GM19035 (cell line): ENCODE measurements around the gene POLE3.
A peak's percentile ranks its signal among the peaks of the same experiment; 100 is the strongest.
"Not testable (repeated sequence)": the region's sequence is repeated elsewhere in the genome, so short reads cannot be mapped to it uniquely, and the experiment has no call there.

Experiments
- ATAC-seq: cut with Tn5 transposase; IDR thresholded peaks from one replicate; pipeline ENCODE4 v1.9.1; 2021; ENCODE audit not compliant: unreplicated experiment

Gene POLE3, protein sequence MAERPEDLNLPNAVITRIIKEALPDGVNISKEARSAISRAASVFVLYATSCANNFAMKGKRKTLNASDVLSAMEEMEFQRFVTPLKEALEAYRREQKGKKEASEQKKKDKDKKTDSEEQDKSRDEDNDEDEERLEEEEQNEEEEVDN

GRCh38 chr9:113410207-113410864 is at the start of gene POLE3, which contains the start of gene C9orf43:
Gene POLE3, minus strand, starts transcription at chr9:113410675. Its CDS starts 382 bp downstream, at chr9:113410293.
Gene C9orf43, plus strand, starts transcription at chr9:113410747. Its CDS starts 2,747 bp downstream, at chr9:113413494.
- peak; percentile 94 for ATAC-seq

- ATAC-seq: no peak
Measured at GRCh38 chr9:113456235-113456634, 45.8 kb upstream of the POLE3 start.

DNA sequence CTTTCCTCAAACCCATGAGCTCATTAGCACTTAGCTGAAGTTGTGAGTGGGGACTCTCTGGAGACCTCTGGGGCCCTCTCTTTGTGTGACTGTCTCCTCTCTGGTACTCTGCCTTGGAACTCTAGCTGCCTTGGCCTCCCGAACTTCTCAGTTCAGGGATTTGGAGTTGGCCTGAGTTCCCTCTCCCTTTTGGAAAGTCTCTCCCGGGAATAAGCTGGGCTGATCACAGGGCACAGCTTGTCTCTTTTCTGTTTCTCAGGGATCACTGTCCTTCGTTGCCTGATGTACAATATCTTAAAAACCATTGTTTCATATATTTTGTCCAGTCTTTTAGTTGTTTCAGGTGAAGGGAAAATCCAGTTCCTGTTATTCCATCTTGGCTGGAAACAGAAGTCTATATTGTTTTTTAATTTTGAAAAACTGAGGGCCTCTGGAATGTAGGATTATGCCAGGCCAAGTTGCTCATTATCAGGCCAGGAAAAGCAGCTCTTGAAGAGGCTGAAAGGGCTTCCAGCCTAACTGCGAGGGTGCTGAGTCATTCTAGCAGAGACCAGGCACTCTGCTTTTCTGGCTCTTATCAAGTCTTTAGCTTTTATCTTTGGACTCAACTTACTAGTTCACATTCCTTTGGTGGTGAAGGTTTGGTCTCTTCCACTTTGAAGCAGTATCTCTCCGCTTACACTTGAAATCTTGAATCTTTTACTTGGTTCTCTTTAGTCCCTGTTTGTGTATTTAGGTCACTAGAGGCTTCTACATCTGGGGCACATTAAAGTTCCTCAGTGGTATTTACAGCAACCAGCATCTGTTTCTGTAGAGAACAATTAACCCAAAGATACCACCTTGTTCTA is 44.7 kb upstream of the POLE3 start:
- ATAC-seq: no peak

DNA sequence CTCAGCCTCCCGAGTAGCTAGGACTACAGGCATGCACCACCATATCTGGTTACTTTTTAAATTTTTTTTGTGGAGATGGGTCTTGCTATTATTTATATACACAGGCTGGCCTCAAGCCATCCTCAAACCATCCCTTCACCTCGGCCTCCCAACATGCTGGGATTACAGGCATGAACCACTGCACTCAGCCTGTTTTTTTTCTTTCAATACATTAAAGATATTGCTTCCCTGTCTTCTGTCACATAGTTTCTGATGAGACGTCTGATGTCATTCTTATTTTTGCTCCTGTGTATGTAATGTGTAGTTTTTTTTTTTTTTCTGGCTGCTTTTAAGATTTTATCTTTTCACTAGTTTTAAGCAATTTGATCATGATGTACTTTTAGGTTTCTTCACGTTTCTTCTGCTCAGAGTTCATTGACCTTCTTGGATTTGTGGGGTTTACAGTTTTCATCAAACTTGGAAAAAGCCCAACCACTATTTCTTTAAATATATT is 41.7 kb upstream of the POLE3 start:
- ATAC-seq: no peak

- ATAC-seq: no peak
Measured at GRCh38 chr9:113449376-113449775, 38.9 kb upstream of the POLE3 start.

GRCh38 chr9:113446323-113446740 is 35.9 kb upstream of the POLE3 start:
- no peak for ATAC-seq

DNA sequence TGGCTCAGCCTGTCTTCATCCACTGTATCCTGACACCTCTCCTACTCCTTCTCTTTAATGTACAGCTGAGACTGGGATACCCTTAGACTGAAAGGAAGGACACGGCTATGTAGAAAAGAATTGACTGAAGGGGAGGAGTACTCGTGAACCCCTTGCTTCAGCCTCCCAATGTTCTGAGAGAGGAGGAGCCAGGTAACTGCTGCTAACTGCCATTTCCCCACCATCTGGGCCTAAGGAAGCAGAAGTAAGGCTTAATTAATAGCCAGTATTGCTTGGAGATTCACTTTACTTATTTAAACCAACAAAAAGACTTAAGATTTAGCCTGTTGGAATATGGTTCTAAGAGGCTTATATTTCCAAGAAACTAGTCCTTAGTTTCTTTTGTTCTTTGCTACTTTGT is 34.3 kb upstream of the POLE3 start:
- ATAC-seq: no peak

DNA sequence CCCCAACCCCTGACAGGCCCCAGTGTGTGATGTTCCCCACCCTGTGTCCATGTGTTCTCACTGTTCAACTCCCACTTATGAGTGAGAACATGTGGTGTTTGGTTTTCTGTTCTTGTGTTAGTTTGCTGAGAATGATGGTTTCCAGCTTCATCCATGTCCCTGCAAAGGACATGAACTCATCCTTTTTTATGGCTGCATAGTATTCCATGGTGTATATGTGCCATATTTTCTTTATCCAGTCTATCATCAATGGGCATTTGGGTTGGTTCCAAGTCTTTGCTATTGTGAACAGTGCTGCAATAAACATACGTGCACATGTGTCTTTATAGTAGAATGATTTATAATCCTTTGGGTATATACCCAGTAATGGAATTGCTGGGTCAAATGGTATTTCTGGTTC is 27.2 kb upstream of the POLE3 start:
- ATAC-seq: not testable (repeated sequence)

DNA sequence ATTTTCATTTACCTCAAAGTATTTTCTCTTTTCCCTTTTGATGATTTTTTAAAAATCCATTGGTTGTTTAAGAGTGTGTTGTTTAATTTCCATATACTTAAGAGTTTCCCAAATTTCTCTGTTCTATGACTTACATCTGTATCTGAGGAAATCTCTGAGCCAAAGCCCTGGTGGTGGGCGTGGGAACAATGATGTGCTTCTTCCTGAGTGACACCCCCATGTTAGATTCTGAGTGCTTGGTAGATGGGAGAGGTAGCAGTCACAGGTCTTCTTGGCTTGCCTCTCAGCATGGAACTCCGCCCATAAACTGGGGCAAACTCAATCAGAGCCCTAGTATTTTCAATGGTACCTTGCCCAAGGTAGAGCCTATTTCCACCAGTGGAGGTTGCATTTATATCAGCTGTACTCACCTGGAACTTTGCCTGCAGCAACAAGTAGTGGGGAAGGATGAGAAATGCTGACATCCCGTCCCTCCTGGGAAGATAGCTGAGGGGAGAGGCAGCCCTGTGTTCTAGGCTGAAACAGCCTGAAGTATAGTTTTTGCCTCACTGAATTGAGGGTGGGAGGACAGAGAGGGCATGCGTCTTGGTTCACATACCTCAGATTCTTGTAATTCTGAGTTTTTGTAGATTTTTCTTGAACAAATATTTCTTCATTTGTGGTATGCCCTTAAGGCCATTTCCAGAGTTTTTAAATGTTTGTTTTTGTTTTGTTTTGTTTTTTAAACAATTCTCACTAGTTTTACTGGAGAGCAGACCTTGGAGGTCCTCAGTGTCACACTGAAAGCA is 26.4 kb upstream of the POLE3 start:
- ATAC-seq: no peak

DNA sequence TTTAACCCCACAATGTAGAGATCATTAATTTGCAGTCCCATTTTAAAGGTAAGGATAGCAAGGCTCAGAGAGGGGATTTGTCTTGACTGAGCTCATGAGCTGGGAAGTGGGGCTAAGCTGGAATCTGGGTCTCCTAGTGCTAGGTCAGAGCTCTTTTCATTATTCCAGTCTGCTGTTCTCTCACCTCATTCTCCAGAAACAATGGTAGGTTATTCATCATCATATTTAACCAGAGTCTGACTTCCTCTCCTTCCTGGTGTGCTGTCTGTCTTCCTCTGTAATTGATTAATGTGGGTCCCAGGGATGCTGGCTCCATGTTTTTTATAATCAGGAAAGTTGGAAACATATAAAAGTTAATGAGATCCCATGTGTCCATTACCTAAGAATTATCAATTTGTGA is 20.7 kb upstream of the POLE3 start:
- ATAC-seq: no peak

- no peak for ATAC-seq
Measured at GRCh38 chr9:113428062-113428615, 17.7 kb upstream of the POLE3 start.

- ATAC-seq: no peak
Measured at GRCh38 chr9:113427629-113428028, 17.2 kb upstream of the POLE3 start.

DNA sequence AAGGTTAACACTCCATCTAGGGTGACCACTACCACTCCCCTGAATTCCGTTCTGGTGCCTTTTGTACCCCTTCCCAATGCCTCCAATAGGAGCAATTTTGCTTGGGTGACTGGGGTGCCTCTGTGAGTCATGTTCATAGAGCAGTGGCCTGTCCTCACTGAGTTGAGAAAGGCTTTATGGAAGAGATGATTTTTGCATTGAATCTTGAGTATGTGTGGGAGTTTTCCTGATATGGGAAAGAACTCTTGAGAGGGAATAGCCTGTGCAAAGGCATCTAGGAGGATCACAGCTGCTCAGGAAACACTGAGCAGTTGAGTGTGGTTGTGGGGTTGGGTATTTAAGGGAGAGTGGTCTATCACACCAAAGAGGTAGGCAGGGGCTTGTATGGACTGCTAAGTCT is 16.2 kb upstream of the POLE3 start:
- no peak for ATAC-seq

GRCh38 chr9:113425072-113425471 is 14.6 kb upstream of the POLE3 start:
- no peak for ATAC-seq

- ATAC-seq: no peak
Measured at GRCh38 chr9:113421726-113422125, 11.3 kb upstream of the POLE3 start.

DNA sequence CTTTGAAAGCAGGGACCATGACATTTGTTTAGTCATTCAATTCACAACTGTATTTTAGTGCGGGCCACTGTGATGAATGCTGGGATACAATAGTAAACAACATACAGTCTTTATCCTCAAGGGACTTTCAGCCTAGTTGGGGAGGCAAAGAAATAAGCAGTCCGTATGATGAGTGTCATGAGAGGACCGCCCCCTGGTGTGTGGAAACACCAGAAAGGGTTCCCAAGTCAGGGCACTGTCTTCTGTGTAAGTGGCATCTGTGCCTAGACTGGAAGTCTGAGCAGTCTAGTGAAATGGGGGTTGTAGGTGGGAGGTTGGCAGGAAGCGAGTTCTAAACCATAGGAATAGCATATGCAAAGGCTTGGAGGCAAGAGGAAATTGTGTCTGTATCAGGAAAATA is 6.9 kb upstream of the POLE3 start:
- ATAC-seq: no peak

GRCh38 chr9:113416149-113416721 is 5.8 kb upstream of the POLE3 start:
- peak; percentile 91 for ATAC-seq

GRCh38 chr9:113409883-113410206 is 630 bp downstream of the POLE3 start:
- peak; percentile 10 for ATAC-seq

GRCh38 chr9:113409481-113409880 is 994 bp downstream of the POLE3 start:
- ATAC-seq: no peak

DNA sequence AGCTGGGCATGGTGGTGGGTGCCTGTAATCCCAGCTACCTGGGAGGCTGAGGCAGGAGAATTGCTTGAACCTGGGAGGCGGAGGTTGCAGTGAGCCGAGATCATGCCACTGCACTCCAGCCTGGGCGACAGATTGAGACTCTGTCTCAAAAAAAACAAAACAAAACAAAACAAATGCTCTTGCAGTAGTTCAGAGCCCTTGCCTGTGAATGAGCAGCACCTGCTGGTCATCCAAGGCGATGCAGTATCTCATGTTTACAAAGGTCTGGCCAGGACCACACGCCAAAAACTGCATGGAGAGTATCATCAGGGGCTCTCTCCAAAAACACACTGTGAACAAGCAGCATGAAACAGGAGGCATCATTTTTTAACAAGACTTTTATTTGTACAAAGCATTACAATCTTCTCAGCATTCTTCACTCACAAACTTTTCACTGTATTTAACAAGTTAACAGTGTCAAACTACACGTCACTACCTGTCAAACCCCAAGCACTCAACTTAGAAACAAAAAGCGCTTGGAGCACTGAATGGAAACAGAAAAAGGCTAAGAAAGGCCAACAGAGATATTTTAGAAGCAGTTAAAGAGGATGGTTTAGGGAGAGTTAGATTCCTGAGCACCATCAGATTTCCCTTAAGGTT is 3.5 kb downstream of the POLE3 start:
- peak; percentile 27 for ATAC-seq
